ENCODE measurements around the gene MCIDAS.

MCIDAS gene

DNA sequence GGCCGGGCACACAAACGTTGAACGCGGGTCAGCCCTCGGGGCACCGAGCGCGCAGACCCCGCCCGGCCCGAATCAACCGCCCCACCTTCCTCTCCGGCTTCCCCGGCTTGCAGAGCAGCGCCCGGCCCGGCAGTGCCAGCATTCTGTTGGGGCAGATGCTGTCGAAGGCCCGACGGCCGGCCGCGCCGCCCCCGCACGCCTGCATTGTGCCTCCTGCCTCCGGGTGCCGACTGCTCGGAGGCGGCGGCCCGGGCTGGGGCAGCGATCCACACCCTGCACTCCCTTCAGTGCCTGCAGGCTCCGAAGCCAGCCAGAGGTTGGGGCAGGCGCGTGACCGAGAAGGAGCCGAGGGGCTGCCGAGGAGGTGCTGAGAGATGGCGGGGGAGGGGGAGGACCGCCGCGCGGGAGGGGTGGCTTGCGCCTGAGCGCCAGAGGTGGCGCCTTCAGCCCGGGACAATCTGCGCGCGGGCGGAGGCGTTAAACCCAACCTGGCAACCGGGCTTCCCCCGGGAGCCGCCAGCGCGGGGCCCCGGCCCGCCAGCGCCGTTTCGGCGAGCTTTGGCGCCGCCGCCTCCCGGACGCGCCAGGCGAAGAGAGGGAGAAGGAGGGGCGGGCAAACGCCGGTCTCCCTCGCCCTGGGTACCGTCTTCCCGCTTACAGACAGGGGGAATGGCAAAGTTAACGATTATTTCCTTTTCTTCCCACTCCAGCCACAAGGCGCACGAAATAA lies at the start of gene MCIDAS:
Gene MCIDAS, minus strand, starts transcription at position 382 of the 730 bp plus-strand sequence. Its CDS starts 177 bp downstream, at position 205.
- DNase-seq, result no peak

DNA sequence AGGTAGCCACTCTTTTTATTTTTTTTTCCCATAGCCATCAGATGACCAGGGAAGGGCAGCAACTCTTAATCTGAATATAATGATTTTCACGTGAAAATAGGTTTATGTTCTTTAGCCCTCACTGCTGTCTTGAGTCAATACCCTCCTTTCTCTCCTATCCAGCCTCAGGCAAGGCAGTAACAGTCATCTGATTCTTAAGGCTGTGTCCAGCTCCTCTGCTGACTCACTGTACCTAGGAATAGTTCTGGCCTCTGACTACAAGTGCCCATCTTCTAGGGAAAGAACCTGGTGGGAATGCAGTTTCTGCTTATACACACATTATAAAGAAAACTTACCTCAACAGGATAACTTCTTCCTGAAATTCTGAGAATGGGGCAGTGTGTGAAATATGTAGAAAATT lies 49.7 kb upstream of the MCIDAS start:
- DNase-seq, result no peak

DNA sequence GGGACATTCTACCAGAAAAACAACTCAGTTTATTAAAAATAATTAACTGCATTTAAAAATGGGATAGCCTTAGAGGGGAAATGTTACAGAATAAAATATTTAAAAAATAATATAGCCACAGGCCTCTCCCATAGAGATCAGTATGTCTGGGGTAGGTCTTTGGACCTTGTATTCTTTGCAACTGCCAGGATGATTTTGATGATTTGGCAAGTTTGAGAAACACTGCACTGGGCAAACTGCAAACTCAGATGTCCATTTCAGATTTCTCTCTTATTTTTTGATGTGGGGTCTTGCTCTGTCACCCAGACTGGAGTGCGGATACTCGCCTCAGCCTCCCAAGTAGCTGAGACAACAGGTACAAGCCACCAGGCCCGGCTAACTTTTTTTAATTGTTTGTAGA lies 31.2 kb upstream of the MCIDAS start:
- DNase-seq, result no peak

DNA sequence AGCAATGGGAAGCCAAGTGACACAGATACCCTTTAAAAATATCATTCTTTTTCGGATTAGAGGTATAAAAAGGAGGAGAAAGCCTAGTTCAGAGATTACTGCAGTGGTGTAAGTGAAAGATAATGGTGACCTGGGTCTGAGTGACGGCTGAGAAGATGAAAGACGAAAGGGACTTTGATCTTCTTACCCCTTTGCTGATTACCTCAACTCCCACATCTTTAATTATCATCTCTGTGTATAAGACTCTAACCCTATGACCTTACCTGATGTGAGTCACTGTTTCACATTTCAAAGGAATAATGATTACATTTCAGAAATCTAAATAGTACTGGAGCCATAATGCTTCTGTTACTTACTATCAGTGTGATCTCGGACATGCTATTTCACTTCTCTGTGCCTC lies 27.7 kb upstream of the MCIDAS start:
- no peak for DNase-seq

DNA sequence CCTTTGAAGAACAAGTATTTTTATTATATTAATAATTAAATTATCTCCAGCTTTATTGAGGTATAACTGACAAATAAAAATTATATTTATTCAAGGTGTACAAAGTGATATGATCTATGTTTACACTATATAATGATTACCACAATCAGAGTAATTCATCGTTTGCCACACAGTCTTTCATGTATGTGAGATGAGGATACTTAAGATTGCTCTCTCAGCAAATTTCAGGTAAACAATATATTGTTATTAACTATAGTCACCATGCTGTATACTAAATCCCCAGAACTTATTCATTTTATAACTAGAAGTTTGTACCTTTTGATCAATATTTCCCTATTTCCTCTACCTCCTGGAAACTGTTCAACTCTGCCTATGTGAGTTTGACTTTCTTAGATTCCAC lies 22.9 kb upstream of the MCIDAS start:
- DNase-seq, result no peak

DNA sequence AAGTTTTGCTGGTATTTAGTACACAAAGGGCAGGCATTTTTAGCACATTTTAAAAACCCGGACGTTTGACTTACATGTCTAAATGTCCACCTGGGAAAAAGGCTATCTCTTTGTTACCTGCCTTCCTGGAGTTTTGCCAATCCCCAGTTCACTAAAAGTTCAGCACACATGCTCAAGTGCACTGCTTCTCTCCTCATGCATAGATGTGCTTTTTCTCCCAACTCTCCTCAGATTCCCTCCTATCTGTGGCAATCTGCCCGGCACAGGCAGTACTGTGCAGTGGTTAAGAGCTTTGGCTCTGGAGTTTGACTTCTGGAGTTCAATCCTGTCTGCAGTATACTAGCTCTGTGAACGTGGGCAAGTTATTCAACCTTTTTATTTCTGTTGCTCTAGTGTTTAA lies 14.6 kb upstream of the MCIDAS start:
- DNase-seq, result no peak

DNA sequence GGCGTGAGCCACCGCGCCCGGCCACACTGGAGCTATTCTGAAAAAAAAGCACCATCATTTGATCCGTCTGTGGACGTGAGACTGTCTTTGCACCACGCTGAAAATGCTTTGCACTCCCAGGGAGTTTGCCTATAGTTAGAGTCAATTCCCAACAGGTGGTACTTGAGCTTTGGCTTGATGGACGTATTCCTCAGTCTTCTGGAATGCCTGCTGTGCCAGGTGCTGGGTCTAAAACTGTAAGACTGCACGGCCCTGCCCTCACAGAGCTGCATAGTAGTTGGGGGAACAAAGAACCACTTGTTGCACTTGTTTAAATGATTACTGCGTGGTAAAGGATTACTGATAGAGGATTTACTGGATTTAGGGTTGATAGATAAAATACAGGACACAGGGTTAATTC lies 9.7 kb upstream of the MCIDAS start:
- no peak for DNase-seq

DNA sequence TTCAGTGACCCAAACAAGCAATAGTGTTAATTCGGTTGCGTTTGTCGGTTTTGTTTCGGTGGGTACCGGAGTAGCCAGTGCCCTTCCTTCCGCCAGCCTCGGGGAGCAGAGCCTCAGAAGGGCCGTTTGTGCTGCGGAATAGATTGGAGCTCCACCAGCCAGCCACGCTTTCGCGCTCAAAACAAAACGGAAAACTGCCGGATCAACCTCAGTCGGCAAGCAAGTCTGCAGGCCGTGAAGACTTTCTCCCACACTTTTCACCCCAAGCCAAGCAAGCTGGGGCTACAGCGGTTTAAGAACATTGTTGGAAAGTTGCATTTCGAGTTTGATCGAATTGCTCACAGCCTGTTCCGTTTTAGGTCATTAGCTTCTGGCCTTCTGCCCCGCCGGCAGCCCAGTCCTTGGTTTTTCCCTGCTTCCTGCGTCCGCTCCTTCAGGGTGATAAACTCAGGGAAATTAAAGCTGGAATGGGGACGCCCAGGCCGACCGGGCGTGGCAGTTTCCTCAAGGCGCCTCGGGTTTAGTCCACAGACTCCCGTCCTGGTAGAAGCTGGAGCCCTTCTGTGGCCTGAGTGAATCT lies 7.1 kb upstream of the MCIDAS start:
- DNase-seq, result peak in 1 of 2 donors; percentile 11

DNA sequence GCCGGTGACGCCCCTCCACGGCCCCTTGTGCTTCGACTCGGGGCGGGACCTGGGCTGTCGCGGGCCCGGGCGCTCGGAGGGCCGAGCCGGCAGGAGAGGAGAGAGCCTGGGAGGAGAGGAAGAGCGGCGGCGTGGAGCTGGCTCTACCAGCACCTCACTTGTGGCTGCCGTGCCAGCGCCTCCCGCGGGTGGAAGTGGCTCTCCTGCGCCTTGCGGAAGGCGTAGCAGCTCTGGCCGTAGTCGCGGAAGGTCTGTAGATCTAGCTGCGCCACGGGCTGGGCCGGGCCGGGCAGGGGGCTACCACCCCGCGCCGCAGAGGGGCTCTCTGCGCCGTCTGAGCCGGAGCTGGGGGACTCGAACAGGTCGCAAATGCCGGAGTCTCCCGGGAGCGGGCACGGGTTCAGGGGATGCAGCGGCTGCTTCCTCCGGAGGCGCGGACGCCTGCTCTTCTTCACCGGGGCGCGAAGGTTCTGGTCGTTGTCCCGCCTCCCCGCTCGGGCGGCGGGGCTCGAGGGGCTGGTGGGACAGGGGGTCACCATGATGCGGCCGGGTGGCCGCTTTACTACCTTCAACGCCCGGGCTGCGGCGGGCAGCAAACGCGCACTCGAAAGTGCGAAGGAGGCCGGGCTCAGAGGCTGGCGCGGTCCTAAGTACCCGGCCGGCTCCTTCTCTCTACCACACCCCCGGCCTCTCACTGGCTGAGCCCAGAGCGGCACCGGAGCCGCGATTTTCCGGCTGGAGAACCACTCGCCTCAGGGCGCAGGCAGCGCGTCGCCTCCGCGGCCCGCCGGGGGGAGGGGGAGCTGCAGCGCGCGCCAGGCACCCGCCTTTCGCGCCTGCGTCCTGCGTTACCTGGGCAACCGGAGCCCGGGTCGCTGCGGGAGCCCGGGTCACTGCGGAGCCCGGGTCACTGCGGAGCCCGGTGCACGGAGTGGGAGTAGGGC lies 6.1 kb upstream of the MCIDAS start, which contains the start of gene CCNO:
Gene CCNO, minus strand, starts transcription at position 624 of the 944 bp plus-strand sequence. Its CDS starts 85 bp downstream, at position 539.
- peak; percentile 31 to 39 for DNase-seq

DNA sequence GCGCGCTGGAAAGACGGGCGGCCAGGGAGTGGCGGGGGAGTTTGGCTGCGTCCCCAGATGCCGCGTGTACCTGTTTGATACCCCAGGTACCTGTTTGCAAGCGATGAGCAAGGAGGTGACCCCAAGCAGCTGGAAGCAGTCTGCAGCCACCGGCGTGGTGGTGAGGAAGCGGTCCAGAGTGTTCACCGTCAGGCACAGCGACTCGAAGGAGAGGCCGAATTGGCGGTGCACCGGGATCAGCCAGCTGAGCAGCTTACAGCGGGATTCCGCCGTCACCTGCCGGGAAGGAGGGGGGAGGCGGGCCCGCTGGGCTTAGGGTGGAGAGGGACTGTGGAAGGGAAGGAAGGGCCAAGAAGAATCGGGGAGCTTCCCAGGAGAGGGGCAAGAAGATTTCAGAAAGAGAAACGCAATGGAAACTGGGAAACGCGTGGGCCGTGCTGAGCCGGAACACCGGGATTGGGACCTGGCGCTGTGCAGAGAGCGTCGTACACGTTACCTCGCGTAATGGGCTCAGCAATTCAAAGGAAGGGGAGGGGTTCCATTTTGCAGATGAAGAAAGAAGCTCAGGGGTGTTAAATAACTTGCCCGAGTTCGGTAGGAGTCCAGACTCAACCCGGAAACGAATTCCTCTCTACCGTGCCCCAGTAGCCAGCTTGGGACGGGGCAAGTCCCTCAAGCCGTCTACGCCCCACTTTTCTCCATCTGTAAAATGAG lies 5.3 kb upstream of the MCIDAS start:
- no peak for DNase-seq

DNA sequence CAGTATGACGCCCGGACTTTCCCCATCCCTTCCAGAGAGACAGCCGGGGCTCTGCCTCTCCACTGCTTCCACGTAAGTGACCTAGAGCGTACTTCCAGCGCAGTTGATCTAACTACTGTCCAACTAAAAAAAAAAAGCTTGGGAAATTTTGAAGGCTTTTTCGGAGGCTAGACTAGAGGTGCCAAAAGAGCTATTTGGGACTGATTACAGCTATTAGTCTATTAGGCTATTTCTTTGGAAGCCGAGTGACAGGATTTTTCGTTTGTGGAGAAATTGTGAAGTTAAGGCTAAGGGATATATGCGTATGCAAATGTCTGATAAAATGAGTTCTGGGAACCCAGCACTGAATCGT lies 4.8 kb upstream of the MCIDAS start:
- DNase-seq, result peak in 1 of 2 donors; percentile 11

DNA sequence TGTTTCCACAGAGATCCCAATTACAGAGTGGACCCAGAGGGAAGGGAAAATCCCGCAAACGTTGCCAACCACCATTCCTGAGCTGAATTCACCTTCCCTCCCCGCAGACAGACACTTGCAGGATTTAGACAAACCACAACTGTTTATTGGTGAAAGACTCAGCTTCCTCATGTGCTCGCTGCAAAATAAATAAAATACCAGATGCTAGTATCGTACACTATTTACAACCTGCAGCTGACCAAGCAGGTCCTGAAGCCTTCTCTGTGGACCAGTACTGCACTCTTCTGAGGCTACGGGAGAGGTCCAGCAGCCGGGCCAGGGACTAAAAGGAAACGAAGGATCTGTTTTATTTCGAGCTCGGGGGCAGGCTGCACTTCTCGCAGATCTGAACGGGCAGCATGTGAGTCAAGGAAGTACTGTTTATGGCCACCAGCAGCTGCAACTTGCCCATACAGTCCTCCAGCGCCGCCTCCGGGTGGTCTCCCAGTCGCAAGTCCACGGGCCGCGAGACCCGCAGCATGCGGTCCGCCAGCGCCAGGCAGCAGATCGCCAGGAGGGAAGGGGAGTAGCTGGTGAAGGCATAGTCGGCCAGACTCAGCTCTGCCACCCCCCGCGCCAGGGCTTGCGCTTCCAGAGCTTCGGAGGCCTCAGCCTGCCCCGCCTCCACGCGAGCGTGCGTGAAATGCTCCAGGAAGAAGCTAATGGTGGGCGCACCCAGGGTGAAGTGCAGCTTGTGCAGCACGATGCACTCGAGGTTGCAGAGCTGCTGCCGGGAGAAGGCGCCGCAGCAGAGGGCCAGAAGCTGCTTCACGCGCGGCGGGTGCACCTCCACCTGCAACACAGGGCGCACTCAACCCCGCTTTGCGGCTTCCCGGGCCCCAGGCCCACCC lies 4.2 kb upstream of the MCIDAS start:
- no peak for DNase-seq

DNA sequence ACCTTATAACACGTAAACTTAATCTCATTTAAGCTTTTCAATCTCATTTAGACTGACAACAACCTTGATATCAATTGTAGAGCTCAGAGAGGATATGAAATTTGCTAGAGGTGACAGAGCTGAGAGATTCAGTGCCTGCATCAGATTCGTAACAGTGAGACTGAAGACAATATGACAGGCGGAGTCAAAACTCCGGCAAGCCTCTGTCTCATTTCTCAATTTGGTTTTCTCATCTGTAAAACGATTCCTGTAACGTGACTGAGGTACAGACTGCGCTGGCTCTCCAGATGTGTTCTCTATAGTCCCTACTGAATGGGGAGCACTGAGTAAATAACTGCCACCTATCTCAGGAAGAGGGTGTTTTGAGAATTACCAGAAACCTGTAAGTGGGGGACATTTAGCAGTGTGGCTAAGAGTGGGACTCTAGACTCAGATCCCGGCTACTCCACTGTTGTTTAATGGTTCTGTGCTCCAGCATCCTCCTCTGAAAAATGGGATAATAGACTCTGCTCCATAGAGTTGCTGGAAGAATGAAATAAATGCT lies 3.0 kb upstream of the MCIDAS start:
- no peak for DNase-seq

DNA sequence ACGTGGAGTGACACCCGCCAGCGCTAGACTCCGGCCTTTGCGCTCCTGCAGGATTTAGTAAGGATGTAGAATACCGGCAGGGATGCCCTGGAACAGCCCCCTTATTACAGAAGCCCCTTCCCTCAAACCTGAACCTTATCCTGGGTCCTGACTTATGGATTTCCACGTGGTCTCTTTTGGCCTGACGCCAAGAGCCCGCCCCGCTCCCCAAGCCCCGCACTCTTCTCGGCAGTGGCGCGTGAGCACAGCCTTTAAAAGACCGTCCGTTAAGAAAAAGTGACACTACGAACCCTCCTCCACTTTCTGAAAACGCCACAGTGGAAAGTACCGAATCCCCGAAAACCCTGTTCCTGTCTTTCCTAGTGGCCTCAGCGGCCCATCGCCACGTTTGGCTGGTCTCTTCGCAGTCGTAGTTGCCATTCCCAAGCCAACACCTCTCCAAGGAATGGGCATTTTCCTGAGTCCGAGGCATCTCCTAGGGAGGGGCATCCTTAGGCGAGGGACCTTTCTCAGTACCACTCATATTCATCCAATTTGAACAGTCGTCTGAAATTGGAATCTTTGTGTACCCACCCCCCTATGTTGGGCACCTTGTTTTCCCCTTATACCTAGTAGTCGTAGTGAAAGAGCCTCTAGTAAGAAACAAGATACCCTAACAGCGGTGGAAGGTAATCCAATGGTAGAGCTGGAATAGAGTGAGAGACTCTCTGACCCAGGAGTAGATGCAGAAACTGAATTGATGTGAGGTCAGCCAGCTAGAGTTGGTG lies 732 bp upstream of the MCIDAS start:
- DNase-seq, result no peak

DNA sequence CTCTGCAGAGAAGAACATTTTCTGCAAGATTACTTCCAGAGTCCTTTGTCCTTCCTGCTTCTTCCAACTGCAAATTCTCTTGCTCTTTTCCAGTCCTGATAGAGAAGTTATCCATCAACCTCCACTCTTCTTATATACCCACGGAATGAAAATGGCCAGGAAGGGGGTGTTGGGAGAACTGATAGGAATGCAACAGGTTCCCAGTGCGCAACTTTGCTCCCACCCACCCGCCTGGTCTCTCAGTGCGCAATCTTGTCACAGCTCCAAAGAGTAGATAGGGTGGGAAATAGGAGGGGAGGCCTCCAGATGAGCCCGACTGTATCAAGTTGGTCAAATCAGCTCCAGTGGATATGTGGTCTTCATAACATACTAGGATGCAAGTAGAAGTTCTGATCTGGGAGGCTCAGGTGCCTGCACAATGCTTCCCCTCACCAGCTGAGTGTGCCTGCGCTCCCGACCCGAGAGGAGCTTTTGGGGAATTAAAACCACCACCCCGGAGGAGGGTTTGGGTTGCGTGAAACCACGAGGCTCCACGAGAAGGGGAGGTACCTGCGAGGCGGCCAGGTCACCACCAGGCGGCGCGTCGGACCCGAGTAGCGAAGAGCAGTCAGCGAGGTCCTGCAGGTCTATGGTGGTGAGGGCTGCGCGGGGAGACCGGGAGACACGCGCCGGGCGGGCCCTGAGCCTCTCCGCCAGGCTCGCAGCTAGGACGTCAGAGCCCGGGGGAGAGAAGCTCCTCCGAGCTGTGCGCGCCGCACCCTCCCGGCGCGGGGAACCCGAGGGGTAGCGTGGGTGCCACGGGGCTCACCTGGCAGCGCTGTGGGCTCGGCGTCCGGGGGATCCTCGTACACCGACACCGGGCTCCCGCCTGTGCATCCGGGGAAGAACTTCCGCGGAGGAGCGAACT lies 835 bp downstream of the MCIDAS start:
- no peak for DNase-seq

DNA sequence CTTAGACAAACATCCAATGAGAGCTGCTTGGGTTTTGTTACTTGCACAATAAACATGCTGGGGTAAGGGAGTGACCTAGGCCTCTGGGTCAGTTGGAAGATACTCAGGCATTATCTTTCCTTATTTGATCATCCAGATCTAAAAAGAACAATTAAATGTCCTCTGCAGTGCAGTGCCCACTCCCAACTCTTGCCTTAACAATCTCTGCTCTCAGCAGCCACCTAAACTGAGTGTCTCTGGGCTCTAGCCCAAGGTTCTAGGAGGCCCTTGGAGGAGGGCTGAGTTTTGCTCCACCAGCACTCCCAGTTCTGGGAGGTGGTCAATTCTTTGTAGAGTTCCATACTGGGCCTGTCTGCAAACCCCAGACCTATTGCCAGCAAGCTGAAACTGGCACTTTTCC lies 1.8 kb downstream of the MCIDAS start:
- no peak for DNase-seq

DNA sequence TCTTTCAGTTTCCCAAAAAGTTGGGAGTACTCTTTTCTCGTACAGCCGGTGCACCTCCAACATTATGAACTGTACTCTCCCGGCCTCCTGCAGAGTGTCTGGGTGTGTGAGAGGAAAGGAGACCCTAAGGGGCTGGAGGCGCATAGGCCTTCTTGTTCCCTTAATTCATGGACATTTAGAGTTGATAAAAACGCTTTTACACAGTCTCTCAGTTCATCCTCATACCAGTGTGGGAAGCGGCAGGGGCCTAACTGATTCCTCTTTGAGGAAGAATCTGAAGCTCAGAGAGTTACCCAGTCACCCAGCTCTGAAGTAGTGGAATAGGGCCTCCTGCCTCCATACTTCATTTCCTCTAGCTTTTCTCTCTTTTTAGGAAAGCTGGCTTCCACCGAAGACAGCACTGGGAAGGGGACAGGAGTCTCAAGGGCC lies 3.3 kb downstream of the MCIDAS start:
- no peak for DNase-seq

DNA sequence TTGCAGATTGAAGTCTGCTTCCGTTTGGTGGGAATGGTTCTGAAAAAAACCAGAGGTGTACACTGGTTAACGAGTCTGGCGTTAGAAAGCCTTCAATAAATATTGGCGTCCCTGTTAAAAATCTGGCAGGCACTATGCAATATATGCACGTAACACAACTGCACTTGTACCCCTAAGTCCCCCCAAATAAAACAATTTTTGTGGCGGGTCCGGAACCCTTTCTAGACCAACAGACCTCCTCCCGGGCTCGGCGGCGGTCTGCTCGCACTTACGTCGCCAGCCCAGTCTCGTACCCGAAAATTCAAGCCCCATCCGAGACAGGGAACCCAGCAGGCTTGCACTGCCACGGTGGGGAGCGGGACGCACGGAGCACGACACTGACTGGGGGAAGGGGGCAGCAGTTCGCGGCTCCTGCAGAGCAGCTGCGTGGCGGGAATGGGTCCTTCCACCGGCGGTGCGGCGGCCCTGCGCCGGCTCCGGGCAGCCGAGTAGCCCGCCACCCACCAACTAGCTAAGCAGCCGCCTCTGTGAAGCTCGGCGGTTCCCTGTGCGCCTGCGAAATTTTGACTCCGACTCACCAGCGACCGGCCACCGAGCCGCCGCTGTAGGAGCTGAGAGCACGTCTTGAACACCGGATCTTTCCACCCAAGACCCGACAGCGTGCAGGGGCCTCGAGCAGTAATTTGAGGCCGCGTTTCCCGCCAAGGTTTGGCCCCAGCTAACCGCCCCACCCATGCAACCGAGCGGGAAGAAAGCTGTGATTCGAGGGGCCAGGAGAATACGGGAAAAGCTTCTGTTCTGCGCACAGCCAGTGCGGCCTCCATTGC lies 3.9 kb downstream of the MCIDAS start:
- DNase-seq, result no peak

Data from inflammatory macrophage treated with lipopolysaccharide for 1 hour (primary cell).